Gastrocnemius medialis (tissue), 4 donors: ENCODE data around the gene GGTA1. TPM values are rescaled to one million over a fixed set of nuclear protein-coding genes. Genes with fewer than 3 reads are reported as not detected.
A peak's percentile ranks its signal among the peaks of the same experiment; 100 is the strongest.

Source experiments
- ATAC-seq, 2 donors: fragments of 150-250 bp; one replicate each; pipeline ENCODE4 v1.9.1; 2016
- DNase-seq, 2 donors: peaks; one replicate each; pipeline ENCODE4 v3.0.0-alpha.2; 2019
- H3K27ac ChIP-seq, 4 donors: fragments of 200-600 bp; sonication (generic); 1 replicate in 1 of 4; 2 replicates in 3 of 4; pipeline ENCODE4 v1.5.1; 2016 to 2018; ENCODE audit warnings: mild to moderate bottlenecking in 2 of 4, moderate library complexity in 1 of 4
- H3K27me3 ChIP-seq, 3 donors: fragments of 200-600 bp; sonication (generic) in 2 of 3; 1 replicate in 1 of 3; 2 replicates in 2 of 3; pipeline versions ENCODE4 v1.5.1 to v1.6.0; 2016 to 2019; ENCODE audit warnings: mild to moderate bottlenecking in 1 of 3, moderate library complexity in 1 of 3
- H3K36me3 ChIP-seq, 2 donors: fragments of 200-600 bp; sonication (generic) in 1 of 2; one replicate each; pipeline ENCODE4 v1.5.1; 2017 to 2018
- H3K4me1 ChIP-seq, 2 donors: fragments of 200-600 bp; sonication (generic) in 1 of 2; one replicate each; pipeline ENCODE4 v1.5.1; 2016 to 2017; ENCODE audit warnings: mild to moderate bottlenecking in 2 of 2
- H3K4me3 ChIP-seq, 4 donors: fragments of 200-600 bp; sonication (generic) in 3 of 4; 1 replicate in 1 of 4; 2 replicates in 3 of 4; pipeline ENCODE4 v1.5.1; 2016 to 2019; ENCODE audit warnings: mild to moderate bottlenecking in 2 of 4
- H3K9me3 ChIP-seq, 3 donors: fragments of 200-600 bp; sonication (generic) in 2 of 3; 1 replicate in 1 of 3; 2 replicates in 2 of 3; pipeline ENCODE4 v1.5.1; 2016 to 2019
- CTCF ChIP-seq, 5 experiments: fragments of 450-650 bp in 3 of 5; fragments of 200-600 bp in 2 of 5; sonication (generic) in 2 of 5; IDR thresholded peaks in 4 of 5; conservative IDR thresholded peaks in 1 of 5; 1 replicate in 4 of 5; 2 replicates in 1 of 5; pipeline ENCODE4 v1.5.1; 2016 to 2019; ENCODE audit warnings: antibody characterized with exemption in 5 of 5, mild to moderate bottlenecking in 3 of 5, moderate library complexity in 3 of 5
- POLR2A ChIP-seq, 2 donors: fragments of 450-650 bp; IDR thresholded peaks; one replicate each; pipeline ENCODE4 v1.6.1; 2017; ENCODE audit warnings: antibody characterized with exemption in 2 of 2, mild to moderate bottlenecking in 2 of 2, moderate library complexity in 2 of 2
- in situ Hi-C, 4 donors: fragments of 200-750 bp; cut with MboI; loops; one replicate each; pipeline versions ENCODE4 v1.15.0 to v1.8.0; 2017; ENCODE audit warnings: low sequenced_read_pairs in 4 of 4
- intact Hi-C: fragments of 100-400 bp; cut with DNase I; formaldehyde crosslinking; loops from one replicate; pipeline ENCODE4 v1.15.1; 2023; ENCODE audit warnings: low total_unique reads
- total RNA-seq, 4 donors: library from RNA; depleted of rRNA; stranded (reverse); fragments of >200 nt; gene quantifications; one replicate each; pipeline versions ENCODE4 v1.1.0 to v1.2.3, GENCODE V29; 2016

GGTA1 gene
- total RNA-seq, 4 donors from 2014 or later: 1.4 to 11.7 (median 3.5) TPM

GRCh38 chr9:121455527-121456239, 44.0 kb downstream of the GGTA1 start:
- H3K27ac ChIP-seq: no peak overlapping the region
- H3K36me3 ChIP-seq: no peaks in the 10 kb centered on the region
- H3K4me1 ChIP-seq: peaks cover 0 to 2% of the 10 kb centered on the region in 2 donors
- in situ Hi-C loops: no loop called here
- H3K4me3 ChIP-seq: no peak overlapping the region
- no peaks in the 10 kb centered on the region for H3K9me3 ChIP-seq
- no peak for ATAC-seq
- TF ChIP-seq POLR2A (IDR thresholded peaks at IDR 0.05): no peak
- TF ChIP-seq CTCF (IDR thresholded peaks at IDR 0.05 in 4 of 5, conservative IDR thresholded peaks at IDR 0.05 in 1 of 5): no peak
- intact Hi-C loops: no loop called here
- no peak for DNase-seq
- H3K27me3 ChIP-seq: no peaks in the 10 kb centered on the region

- DNase-seq: no peak
- intact Hi-C loops: no loop called here
- ATAC-seq: no peak
- no peak overlapping the region for H3K27ac ChIP-seq
- H3K4me3 ChIP-seq: no peak overlapping the region
- no peaks in the 10 kb centered on the region for H3K9me3 ChIP-seq
- H3K27me3 ChIP-seq: no peaks in the 10 kb centered on the region
- peaks cover 0 to 3% of the 10 kb centered on the region in 2 donors for H3K4me1 ChIP-seq
- in situ Hi-C loops: no loop called here
- TF ChIP-seq POLR2A (IDR thresholded peaks at IDR 0.05) (no peak), CTCF (IDR thresholded peaks at IDR 0.05 in 4 of 5, conservative IDR thresholded peaks at IDR 0.05 in 1 of 5) (no peak)
- no peaks in the 10 kb centered on the region for H3K36me3 ChIP-seq
Observed at GRCh38 chr9:121454972-121455371, 44.7 kb downstream of the GGTA1 start.

- no peaks in the 10 kb centered on the region for H3K9me3 ChIP-seq
- ATAC-seq (no peak), DNase-seq (no peak)
- peaks cover 0 to 3% of the 10 kb centered on the region in 2 donors for H3K4me1 ChIP-seq
- in situ Hi-C loops: no loop called here
- peak overlapping the region in 1 of 4 donors; percentile 43 for H3K27ac ChIP-seq
- intact Hi-C loops: no loop called here
- TF ChIP-seq POLR2A (IDR thresholded peaks at IDR 0.05): no peak
- TF ChIP-seq CTCF (IDR thresholded peaks at IDR 0.05 in 4 of 5, conservative IDR thresholded peaks at IDR 0.05 in 1 of 5): no peak
- no peaks in the 10 kb centered on the region for H3K27me3 ChIP-seq
- H3K36me3 ChIP-seq: no peaks in the 10 kb centered on the region
- H3K4me3 ChIP-seq: no peak overlapping the region
Observed at GRCh38 chr9:121453232-121453892, 46.3 kb downstream of the GGTA1 start.

GRCh38 chr9:121452085-121452484, 47.6 kb downstream of the GGTA1 start:
- Histone ChIP-seq H3K36me3 (no peaks in the 10 kb centered on the region), H3K4me1 (peaks cover 0 to 3% of the 10 kb centered on the region in 2 donors), H3K27ac (no peak overlapping the region), H3K9me3 (no peaks in the 10 kb centered on the region), H3K4me3 (no peak overlapping the region), H3K27me3 (no peaks in the 10 kb centered on the region)
- in situ Hi-C loops (no loop called here), intact Hi-C loops (no loop called here)
- no peak for DNase-seq
- no peak for TF ChIP-seq CTCF (IDR thresholded peaks at IDR 0.05 in 4 of 5, conservative IDR thresholded peaks at IDR 0.05 in 1 of 5)
- no peak for TF ChIP-seq POLR2A (IDR thresholded peaks at IDR 0.05)
- ATAC-seq: no peak
